Measurements from ENCODE around the gene FFAR4.
A peak's percentile ranks its signal among the peaks of the same experiment; 100 is the strongest.

DNA sequence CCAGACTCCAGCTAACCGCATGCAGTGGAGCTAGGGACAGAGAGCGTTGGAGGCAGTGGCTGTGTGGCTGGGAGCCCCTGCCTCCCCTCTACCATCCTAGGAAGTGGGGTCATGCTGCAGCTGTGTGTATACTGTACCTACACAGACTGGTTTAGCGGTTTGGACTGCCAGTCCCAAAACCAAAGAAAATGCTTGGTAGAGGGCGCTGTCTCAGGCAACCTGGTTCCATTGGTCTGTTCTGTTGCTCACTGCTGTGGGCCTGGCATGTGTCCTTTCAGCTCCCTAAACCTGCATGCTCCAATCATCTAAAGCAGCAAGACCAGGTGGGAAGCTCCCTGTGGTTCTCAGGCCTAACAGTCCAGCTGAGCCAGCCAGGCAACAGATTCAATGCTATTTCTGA is 30.1 kb downstream of the FFAR4 start:
- TF ChIP-seq CTCF (IDR thresholded peaks at IDR 0.05): peak; percentile 50
- TF ChIP-seq EZH2 (IDR thresholded peaks at IDR 0.05): no peak
- TF ChIP-seq EZH2phosphoT487 (IDR thresholded peaks at IDR 0.05): no peak
